ENCODE data around the gene UBE2J2.

DNA sequence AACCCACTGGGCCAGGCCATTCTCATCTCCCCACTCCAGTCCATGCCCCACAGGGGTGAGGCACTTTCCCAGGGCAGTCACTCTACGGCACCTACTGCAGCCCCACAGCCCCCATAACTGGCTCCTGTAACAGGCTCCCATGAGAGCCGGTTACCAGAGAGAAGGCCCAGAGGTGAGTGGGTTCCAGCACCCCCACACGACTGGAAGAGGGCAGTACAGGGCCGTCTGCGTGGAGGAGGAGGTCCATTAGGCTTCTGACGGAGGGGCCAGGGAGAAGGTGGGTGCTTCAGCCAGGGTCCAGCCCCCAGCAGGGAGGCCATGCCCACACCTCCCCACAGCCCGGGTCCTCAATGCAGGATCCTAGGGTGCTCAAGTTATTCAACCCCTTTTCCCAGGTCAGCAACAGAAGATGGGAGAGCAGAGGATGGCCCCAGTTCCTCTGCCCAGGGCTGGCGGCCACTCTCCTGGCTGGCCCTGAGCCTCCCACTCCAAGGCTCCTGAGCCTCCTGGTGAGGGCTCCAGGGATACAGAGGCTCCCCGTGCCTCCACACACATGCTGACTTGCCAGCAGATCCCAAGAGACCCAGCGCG, 32.5 kb upstream of the UBE2J2 start:
- TF ChIP-seq, protein P1, sequence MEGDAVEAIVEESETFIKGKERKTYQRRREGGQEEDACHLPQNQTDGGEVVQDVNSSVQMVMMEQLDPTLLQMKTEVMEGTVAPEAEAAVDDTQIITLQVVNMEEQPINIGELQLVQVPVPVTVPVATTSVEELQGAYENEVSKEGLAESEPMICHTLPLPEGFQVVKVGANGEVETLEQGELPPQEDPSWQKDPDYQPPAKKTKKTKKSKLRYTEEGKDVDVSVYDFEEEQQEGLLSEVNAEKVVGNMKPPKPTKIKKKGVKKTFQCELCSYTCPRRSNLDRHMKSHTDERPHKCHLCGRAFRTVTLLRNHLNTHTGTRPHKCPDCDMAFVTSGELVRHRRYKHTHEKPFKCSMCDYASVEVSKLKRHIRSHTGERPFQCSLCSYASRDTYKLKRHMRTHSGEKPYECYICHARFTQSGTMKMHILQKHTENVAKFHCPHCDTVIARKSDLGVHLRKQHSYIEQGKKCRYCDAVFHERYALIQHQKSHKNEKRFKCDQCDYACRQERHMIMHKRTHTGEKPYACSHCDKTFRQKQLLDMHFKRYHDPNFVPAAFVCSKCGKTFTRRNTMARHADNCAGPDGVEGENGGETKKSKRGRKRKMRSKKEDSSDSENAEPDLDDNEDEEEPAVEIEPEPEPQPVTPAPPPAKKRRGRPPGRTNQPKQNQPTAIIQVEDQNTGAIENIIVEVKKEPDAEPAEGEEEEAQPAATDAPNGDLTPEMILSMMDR (IDR thresholded peaks at IDR 0.05), result no peak
- TF ChIP-seq POLR2A (IDR thresholded peaks at IDR 0.05), result no peak
- TF ChIP-seq POLR2AphosphoS5 (IDR thresholded peaks at IDR 0.05), result no peak
